ENCODE results near the gene SHB.

The SHB gene

DNA sequence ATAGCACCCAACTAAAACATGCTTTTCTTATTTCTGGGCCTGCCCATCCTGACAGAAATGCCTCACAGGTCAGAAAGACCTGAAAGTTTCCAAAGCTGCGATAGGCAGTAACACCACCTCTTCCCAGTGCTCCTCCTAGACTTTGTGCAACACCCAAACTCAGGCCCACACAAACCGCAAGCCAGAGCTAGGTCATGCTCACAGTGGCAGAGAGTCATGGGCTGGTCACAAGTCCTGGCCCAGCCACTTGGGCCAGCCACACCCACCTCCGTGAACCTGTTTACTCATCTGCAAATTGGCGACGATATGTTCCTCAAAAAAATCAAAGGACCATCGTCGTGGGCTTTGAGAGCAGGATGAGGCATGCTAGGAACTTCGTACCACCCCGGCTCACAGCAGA lies 121.0 kb downstream of the SHB start:
- peak; percentile 82 for DNase-seq

DNA sequence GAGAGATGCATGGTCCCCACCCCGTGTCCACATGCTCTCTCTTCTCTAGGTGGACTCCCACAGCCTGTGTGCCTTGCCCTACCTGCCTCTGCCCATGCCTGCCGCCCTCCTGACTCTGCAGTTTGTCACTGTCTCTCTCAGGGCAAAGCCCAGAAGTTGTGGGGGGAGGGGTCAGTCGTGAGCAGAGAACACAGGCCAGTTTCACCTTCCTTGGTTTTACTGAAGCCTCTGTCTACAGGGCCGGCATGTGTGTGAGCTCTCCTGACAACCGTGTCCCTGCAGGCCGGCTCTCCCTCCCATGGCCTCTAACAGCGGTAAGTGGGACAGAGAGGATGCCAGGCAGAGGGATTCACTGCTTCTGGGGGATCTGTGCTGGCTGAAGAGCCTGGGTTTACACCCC lies 121.6 kb downstream of the SHB start:
- DNase-seq: no peak

DNA sequence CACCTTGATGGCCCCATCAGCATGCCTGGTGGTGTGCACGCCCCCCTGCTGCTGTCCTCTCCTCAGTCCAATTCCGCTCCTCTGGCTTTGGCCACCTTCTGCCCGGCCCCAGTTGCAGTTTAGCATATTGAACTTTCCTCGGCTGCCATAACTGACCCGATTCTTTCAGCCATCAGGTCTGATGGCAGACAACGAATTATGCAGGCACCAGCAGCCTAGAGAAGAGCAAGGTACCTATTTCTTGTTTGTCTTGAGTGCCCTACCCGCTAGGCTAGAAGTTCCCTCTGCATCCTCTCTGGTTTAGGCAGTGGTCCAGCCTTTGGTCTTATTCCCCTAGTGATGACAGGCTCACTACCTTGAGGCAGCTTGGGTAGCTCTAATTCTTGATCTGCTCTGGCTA lies 122.1 kb downstream of the SHB start:
- DNase-seq: no peak

DNA sequence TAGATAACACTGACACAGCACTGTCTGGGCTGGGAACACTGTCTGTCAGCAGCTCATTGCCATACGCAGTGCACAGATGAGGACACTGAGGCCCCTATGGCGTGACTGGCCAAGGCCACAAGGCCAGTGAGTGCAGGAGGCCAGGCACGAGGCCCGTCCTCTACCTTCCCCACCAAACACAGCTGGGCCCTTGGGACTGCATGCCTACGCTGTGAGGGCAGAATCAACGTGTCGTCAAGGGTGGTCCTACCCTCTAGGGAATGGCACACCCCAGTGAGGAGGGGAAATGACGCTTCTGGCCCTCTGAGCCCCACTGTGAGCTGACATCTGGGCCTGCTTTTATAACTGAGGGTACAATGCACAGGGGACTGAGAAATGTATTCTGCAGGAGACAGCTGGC lies 123.0 kb downstream of the SHB start:
- DNase-seq: no peak

DNA sequence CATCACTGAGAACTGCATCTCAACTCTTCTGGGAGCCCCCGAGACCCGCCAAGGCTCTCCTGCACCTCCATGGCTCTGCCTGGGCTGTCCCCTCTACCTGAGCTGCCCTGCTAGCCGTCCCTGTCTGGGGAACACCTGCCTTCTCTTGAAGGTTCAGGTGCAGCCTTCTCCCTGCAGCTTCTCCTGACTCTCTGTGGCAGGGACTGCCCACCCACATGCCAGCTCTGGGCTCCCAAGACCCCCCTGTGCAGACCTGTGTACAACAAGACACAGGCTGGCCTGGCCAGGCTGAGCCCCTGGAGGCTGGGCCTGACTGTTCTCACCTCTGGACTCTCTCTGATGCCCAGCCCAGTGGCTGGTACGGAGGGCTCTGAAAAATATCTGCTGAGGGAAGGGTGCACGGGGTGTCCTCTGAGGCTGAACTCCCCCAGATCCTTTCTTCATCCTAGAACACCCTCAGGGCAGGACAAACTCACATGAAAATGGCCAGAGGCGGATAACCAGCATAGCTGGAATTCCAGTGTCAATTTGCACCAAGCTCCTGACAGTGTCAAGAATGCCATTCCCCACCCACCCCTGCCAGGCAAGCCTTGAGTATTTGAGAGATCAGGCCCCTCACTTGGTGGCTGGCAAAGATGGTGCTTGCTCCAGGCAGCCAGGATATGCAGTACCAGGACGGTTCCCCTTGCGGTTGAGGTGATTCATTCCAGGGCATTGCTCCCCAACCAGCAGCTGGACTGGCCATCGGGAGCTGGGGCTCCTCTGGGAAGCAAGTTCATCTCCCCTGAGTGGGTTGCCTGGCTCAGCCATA lies 124.2 kb downstream of the SHB start:
- no peak for DNase-seq

DNA sequence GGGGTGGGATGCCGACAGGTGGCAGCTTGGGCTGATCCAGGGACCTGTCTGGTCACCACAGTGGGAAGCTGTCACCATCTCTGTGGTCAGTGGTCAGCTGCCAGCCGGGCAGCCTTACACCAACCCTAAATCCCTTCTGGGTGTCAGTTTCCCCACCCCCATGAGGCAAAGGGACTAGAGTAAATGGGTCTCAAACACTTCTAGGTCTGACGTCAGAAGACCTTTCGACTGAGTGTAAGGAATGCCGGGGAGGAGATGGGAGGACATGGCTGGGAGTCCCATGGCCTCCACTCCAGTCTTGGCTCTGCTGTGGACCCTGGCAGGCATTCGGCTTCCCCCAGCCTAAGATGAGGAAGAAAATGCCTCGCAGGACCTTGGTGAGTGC lies 124.8 kb downstream of the SHB start:
- DNase-seq: no peak

DNA sequence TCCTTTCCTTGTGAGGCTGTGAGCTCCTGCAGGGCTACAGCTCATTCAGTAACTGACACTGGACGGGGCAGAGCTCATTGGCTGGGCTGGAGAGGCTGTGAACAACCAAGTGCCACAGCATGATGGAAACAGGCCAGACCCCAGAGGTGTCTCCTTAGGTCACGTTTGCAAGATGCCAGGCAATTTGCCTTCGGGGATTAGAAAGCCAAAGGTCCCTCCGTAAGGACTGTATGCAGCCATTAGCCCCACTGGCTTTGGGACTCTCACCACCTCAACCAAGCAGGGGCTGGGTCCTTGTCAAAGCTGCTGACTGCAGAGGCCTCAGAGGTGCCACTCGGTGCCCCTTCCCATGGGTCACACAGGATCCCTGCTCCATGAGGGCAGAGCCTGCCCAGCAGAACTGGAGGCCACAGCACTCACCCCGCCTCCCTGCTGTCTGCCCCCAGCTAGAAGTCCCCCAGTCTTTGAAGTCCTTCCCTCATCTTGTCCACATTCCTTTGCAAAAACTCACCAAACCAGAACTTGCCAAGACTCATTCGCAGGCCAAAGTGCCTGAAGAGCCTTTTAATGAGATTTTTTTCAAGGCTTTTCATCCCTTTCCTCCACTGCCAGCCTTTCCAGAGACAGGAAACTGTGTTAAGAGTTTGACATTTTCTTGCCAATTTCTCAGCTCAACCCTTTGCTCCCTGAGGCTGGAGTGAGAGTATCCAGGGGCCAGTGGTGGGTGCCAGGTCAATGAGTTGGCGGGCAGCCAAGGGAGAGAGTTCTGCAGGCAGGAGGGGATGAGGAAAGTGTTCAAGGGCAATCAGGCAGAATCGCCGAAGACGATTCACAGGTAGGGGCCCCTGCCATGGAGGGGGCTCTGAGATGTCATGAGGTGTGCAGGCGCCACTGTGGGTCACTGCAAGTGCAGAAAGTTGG lies 125.4 kb downstream of the SHB start:
- DNase-seq: no peak

DNA sequence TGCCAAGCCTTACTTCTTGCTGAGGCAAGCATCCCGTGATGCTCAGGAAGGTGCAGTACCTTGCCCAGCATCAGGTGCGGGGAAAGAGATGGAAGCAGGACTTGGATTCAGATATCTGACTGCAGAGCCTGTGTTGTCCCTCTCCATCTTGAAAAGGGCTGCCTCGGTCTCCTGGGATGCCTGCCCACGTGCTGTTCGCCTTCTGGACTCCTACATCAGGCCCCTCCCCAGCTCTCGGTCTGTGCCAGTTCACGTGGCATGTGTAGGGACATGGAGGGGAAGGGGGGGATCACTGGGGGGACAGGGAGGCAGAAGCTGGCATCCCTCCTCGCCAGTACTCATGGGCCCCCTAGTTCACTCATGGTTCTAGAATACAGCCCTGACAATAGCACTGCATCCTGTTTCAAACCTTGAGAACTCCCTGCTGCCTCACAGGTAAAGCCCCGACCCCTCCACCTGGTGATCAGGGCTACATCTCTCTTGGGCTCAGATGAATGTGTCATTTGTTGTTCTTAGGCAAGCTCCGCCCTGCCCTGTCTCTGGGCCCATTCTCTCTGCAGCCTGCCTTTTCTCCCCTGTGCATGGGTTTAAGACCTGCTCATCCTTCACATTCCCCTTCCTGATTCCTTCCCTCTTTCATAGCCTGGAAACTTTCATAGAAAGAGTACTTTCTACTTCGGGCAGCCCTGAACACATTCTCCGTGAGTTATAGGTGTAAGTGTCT lies 126.2 kb downstream of the SHB start:
- DNase-seq: no peak

DNA sequence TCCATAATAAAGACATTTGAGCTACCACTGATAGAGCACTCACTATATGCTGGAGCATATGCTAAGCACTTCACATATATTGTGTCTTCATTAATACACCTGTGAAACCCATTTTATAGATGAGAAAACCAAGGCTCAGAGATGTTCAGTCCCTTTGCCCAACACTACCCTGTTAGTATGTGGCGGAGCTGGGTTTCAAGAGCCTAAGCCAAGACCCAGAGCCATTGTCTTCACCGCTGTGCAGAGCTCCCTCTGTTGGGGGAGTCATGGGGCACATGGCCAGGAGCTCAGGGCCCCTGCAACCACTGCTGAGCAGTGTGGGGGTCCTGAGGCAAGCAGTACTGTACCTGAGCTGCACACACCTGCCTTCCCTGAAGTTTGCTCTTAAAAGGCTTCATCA lies 127.8 kb downstream of the SHB start:
- no peak for DNase-seq

DNA sequence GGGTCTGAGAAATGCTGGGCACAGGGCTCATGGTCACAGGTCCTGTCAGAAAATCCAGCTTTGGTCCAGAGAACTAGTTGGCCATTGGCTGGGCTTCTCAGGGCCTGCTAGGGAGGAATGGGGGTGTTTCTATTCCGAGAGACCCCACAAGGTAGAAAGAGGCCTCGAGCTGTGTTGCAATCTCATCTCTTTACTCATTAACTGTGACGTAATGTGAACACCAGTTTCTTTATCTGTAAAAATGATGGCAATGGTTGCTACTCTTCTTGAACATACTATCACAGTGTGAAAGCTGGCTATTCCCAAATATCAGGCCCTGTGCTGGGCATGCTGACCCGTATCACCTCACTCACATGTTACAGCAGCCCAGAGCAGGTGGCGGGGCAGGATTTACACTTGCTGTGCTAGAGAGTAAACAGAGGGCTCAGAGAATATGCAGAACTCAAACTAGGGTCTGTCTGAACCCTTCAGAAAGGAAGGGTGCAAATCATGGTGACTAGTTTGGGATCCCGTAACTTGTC lies 129.4 kb downstream of the SHB start:
- no peak for DNase-seq

DNA sequence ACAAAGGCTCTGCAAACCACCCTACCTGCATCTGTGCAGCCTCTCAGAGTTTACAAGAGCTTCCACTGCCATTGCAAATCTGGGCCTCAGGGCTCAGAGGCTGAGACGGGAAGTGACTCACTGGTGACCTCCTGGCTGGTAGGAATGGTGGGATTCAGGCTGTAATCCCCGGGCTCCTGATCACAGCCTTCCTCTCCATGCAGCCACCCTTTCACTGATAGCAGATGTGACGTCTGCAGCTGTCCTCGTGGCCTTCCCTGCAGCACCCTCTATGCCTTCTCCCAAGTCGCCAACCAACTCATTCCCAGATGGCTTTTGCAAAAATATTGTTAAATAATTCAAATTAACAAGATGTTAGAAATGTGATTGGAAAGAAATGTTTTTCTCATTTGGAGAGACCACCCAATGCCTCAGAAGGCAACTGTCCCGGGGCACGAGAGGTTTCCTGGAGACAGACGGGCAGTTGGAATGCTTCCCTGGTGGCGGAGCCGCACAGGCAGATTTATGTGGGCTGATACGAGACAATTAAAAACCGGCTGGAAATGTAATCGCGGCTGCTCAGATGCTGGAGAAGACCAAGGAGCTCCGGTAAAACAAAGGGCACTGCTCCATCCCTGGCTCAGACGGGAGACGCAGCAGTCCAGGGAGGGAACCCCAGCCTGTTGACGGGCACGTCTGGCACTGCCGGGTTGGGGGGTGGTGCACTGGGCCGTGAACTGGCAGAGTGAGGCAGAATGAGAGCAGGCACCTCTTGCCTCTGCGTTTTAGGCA lies 130.7 kb downstream of the SHB start:
- no peak for DNase-seq

DNA sequence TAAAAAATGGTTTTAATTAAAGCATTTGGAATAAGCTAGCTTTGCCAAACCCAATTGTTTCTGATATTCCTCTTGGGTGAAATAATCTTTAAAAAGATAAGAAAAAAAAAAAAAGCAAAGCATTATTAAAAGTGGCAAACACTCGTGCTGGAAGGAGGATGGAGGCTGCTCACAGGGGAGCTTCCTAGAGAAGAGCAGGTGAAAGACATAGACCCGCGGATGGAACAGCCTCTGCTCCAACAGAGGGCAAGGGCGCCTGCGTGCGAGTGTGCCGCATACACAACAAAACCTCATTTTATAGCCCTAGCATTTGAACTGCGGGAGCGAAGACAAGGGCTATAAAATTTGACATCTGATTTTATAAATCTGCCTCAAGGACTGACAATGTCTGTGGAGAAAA lies 131.7 kb downstream of the SHB start:
- no peak for DNase-seq

DNA sequence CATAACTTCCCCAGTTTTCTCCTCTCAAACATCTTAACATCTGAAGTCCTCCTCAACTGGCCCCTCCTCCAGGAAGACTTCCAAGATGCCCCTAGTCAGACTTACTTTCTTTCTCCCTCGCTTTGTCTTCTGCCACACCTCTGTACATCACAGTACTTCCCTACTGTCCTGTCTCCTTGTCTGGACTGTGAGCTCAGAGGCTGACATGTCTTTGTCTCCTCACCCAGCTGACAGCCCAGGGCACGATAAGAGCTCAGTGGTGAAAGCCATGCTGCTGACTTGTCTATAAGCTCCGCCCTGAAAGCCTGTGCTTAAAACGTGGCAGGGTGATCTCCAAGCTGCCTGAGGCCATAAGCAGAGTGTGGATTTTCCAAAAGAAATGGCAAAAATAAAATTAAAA lies 132.1 kb downstream of the SHB start:
- no peak for DNase-seq

DNA sequence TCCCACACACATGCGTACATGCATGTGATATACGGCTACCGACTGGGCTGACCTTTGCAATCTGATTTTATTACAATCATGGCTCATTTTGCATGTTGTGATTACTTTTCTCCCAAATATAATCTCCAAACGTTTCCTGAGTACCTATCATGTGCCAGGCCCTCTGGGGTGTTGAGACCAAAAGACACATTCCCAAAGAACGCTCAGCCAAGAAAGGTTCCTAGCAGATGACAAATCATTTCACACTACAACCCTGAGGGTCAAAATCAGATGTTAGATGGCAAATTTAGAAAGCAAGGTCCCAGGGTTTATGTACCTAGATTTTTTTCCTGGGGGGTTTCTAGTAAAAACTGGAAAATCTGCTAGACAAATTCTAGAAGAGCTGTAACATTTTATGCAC lies 132.7 kb downstream of the SHB start:
- DNase-seq: no peak

DNA sequence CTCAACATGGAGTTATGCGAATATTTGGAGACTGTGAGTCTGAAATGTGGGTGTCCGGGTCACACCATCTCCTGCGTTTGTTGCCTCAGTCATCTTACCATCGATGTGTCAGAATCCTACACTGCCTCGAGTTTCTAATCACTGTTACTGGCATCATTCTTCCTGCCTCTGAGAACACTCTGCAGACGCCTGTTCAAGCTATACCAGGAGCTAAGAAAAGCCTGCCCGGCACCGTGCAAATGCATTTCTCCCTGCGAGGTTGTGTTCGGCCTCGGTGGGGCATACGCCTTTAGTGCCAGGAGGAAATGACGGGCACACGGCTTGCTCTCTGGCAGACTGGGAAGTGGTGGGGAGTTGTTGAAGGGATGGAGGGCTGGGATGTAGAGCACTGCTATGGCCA lies 133.9 kb downstream of the SHB start:
- no peak for DNase-seq

DNA sequence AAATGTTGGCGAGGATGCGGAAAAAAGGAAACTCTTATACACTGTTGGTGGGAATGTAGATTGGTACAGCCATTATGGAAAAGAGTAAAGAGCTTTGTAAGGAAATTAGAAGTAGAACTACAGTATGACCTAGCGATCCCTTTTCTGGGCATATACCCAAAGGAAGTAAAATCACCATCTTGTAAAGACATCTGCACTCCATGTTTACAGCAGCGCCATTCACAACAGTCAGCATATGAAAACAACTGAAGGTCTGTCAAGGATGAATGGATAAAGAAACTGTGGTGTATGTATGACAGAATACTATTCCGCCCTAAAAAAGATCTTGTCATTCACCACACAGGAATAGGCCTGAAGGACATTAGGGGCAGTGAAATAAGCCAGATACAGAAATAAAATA lies 137.4 kb downstream of the SHB start:
- no peak for DNase-seq

DNA sequence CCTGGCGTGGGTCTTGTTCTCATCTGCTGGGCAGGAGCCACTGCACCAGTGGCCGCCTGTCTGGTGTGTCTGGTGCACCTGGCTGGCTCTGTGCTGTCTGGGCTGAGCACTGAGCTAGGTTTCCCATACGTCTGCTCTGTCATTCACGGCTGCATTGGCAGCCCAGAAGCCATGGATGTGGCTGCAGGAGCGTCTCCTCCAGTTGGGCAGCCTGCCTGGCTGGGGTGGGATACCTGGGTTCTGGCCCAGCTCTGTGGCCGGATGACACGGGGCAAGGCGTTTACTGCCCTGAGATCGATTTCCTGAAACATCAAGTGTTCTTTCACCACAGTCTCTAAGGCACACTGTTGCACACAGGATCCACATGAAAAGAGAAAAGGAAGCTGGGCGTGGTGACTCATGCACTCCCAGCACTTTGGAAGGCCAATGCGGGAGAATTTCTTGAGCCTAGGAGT lies 139.6 kb downstream of the SHB start:
- peak; percentile 72 for DNase-seq

DNA sequence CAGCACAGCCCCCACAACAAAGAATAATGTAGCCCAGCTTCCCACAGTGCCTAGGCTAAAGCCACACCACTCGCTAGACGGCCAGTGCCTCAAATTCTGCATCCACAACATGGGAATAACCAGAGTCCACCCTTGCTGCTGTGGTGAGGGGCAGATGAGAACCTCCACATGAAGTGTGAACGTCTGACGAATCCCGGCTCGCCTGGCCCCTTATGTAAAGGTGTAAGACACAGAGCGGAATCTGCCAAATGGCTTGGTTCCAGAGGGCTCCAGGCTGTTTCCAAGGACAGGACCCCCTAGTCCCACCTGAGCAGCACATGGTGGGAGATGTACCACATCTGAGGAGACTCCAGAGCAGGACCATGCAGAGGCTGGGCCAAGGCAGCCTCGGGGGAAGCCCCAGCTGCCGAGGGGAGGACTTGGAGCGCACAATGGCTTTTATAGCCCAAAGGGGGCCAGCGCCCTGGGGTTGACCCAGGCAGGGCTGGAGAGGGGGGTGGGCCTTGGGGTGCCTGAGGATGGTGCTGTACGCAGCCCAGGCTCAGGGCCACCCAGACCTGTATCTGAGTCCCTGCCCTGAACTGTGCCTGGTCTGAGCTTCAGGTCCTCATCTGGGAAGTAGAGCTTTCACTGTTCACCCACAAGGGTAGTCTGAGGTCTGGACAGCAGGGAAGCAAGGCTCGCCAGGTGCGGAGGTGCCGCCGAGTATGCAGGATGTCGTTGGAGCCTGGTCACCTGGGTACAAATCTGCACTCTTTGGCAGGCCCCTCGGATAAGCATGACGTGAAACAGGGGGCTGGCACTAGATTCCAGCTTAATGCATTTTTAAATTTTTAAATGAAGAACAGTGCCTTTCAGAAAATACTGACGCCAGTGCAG lies 140.2 kb downstream of the SHB start:
- no peak for DNase-seq

DNA sequence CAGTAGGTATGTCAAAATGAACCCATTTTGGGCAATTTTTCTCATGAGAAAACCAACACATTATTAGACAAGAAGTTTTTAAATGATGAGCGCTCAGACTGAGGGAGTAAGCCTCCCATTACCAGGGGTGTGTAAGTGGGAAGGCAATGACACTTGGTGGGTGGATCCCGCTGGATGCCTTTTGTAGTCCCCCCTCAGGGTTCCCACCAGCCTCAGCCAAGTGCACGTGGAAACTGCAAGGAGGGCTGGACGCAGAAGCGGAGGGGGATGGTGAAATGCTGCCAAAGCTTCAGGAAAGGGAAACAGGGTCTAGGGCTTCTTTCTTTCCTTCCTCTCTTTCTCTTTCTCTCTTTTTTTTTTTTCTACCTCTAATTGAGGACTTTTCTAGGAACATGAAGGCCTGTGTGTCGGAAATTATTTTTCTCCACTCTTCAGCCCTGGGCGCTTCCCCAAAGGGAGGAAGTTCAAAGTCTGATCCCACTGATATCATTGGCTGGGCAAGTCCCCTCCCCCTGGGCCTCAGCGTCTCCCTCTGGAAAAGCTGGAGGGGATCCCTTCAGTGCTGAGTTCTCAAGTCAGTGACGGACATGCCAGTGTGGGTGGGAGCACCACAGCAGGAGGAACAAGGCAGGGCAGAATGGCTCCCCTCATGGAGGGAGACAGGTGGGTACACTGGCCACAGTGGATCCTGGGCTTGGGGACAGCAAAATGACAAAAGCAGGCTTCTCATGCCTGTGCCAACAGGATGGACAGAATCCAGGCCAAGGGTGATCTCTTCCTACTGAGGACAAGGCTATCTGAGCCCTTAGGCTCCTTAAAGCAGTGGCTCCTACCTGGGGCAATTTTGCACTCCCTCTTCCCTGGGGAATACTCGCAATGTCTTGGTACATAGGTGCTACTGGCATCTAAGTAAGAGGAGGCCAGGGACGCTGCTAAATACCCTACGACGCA lies 141.2 kb downstream of the SHB start:
- DNase-seq: no peak

DNA sequence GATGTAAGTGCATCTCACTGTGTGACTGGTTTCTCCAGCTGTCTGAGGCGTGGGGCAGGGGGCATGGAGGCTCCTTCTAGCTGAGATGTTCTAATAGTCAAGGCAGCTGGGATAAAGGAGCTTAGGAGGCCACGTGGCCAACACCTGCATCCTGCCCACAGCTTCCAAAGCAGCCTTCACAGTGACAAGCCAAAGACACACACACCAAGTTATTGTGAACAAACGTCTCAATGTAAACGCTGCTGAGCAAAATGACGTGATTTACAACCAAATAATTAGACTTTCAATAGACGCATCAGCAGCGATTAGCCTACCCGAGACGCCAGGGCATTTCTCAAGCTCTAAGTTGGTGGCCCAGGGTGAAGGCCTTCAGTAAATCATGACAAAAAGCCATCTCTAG lies 141.9 kb downstream of the SHB start:
- no peak for DNase-seq
